Retinal pigment epithelial cell (primary cell): ENCODE data around the gene PSEN1.

Source experiments
- DNase-seq: peaks from one replicate; pipeline ENCODE4 v3.0.0-alpha.2; 2010; ENCODE audit warnings: low read depth
- H3K4me3 ChIP-seq: 2 replicates; pipeline ENCODE4 v1.5.1; 2011; ENCODE audit warnings: mild to moderate bottlenecking, low read length, control low read depth, moderate library complexity
- TF ChIP-seq, protein P1 (sequence below): conservative IDR thresholded peaks from 2 replicates; pipeline ENCODE4 v1.5.1; 2011; ENCODE audit warnings: low read depth, low read length, control low read depth, inconsistent platforms

The PSEN1 gene

DNA sequence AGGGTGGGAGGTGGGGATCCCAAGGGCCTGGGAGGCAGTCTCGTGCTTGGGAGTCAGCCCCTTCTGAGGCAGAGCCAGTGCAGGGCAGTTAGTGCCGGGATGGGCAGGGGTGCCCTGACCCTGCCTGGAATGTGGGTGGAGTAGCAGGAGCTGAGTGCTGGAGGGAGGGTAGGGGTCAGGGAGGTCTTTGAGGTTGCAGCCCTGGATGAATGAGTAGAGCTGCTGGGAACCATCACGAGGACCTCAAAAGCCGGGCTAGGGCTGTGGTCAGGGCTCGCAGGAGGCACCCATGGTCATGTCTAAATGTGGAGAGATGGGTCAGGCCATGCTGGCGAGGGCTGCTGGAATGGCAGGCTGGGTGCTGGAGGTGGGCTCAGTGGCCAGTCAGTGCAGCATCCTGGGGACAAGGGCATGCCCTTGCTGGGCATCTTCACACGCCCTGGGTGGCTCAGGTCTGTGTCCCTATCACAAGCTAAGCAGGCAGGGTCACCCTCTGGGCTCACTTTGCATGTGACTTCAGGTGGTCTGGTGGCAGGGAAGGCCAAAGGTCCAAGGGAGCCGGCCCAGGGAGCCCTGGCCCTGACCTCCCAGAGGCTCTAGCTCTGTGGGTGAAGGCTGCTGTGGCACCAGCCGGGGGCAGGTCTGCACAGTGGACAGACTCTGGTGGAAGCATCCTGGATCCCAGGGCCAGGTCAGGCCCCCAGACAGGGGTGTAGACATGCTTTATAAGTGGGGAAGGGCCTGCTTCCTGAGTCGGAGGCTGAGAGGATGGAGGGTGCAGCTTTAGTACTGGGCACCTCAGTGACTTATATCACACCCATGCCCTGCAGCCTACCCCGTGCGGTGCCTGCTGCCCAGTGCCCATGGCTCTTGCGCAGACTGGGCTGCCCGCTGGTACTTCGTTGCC, 125.5 kb downstream of the PSEN1 start:
- TF ChIP-seq, protein P1, sequence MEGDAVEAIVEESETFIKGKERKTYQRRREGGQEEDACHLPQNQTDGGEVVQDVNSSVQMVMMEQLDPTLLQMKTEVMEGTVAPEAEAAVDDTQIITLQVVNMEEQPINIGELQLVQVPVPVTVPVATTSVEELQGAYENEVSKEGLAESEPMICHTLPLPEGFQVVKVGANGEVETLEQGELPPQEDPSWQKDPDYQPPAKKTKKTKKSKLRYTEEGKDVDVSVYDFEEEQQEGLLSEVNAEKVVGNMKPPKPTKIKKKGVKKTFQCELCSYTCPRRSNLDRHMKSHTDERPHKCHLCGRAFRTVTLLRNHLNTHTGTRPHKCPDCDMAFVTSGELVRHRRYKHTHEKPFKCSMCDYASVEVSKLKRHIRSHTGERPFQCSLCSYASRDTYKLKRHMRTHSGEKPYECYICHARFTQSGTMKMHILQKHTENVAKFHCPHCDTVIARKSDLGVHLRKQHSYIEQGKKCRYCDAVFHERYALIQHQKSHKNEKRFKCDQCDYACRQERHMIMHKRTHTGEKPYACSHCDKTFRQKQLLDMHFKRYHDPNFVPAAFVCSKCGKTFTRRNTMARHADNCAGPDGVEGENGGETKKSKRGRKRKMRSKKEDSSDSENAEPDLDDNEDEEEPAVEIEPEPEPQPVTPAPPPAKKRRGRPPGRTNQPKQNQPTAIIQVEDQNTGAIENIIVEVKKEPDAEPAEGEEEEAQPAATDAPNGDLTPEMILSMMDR, result no peak
- no peak overlapping the region for H3K4me3 ChIP-seq
- DNase-seq, result no peak

DNA sequence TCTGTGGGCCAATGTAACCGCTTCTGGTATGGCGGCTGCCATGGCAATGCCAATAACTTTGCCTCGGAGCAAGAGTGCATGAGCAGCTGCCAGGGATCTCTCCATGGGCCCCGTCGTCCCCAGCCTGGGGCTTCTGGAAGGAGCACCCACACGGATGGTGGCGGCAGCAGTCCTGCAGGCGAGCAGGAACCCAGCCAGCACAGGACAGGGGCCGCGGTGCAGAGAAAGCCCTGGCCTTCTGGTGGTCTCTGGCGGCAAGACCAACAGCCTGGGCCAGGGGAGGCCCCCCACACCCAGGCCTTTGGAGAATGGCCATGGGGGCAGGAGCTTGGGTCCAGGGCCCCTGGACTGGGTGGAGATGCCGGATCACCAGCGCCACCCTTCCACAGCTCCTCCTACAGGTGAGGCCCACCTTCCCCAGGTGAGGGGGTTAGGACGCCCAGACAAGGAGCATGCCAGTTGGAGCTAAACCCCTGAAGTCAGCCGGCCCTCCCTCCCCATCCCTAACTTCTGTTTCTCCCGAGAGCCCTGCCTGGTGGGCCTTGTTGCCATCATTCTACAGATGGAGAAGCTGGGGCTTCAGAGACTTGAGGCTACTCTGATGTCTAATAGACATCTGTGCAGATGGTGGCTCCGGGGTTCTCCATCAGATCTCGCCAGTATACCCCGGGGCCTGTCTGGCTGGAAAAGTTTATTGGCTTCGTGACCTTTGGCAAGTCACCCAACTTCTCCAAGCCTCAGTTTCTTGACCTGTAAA, 126.3 kb downstream of the PSEN1 start:
- TF ChIP-seq, protein P1, result no peak
- no peak overlapping the region for H3K4me3 ChIP-seq
- no peak for DNase-seq

DNA sequence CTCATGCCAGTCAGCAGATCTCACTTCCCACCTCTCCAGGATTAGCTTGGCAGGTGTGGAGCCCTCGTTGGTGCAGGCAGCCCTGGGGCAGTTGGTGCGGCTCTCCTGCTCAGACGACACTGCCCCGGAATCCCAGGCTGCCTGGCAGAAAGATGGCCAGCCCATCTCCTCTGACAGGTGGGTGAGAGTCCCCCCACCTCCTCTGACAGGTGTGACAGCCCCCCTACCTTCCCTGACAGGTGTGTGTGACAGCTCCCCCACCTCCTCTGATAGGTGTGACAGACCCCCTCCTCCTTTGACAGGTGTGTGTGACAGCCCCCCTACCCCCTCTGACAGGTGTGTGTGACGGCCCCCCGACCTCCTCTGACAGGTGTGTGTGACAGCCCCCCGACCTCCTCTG, 127.3 kb downstream of the PSEN1 start:
- H3K4me3 ChIP-seq, result no peak overlapping the region
- DNase-seq, result no peak
- TF ChIP-seq, protein P1, result no peak

DNA sequence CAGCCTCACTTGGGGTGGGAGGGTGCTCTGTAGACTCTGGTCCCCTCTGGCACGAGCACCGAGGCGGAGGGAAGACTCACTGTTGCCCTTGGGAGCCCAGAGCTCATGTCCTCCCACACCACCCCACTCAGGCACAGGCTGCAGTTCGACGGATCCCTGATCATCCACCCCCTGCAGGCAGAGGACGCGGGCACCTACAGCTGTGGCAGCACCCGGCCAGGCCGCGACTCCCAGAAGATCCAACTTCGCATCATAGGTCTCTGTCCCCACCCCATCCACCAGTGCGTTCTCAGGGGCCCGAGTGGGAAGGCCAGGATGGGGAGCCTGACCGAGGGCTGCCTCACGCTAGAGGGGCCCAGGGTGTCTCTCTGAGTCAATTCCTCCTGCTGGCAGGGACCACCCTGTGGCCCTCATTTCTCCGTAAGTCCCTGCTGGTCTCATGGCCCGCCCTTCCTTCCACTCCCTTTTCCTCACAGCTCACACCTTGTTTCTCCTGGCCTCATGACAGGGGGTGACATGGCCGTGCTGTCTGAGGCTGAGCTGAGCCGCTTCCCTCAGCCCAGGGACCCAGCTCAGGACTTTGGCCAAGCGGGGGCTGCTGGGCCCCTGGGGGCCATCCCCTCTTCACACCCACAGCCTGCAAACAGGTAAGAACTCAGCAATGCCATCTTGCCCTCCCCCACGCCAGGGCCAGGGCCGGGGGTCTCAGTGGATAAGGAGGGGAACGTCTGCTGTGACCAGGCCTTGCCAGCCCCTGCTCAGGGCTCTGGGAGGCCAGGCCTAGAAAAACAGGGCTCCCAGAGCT, 128.0 kb downstream of the PSEN1 start:
- no peak overlapping the region for H3K4me3 ChIP-seq
- TF ChIP-seq, protein P1, result no peak
- no peak for DNase-seq

DNA sequence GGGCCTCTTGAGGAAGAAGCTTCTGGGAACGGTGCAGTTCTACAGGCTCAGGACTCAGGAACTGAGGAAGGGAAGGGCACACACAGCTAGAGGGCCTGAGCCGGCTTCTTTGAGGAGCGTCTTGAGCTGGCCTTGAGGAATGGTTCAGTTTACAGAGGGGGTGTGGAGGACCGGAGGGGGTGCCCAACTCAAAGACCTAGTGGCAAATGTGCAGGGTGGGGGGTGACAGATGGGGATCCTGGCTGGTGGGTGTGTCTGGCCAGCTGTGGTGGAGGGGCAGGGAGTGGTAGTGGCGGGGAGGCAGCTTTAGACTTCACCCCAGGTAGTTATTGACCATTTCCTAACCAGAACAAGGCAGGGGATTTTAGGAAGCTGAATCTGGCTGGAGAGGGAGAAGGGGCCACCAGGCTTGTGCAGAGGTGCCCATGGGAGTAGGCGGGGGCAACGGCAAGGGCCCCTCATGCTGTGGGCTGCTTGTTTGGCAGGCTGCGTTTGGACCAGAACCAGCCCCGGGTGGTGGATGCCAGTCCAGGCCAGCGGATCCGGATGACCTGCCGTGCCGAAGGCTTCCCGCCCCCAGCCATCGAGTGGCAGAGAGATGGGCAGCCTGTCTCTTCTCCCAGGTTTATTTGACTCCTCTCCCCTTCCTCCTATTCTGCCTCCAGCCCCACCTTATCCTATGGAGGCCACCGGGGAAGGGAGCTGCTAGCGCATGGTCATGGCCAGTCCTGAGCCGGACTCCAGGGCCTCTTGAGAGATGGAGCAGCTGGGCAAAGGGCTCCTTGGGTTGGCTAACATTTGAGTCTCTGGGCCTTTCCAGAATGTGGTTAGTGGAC, 128.8 kb downstream of the PSEN1 start:
- TF ChIP-seq, protein P1, result no peak
- no peak for DNase-seq
- no peak overlapping the region for H3K4me3 ChIP-seq

DNA sequence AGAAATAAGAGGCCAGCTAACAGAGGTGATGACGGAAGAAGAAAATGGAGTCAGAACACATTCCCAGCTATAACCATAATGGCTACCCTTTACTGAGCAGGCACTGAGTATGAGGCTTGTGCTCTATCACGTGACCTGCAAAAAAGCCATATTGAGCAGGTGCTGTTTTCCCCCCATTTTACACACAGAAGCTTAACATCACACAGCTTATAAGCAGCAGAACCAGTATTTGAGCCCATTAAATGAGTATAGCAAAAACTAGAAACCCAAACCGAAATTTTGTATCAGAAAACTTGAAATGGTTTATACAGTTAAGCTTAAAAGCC, 129.4 kb downstream of the PSEN1 start:
- TF ChIP-seq, protein P1, result no peak
- DNase-seq, result no peak
- no peak overlapping the region for H3K4me3 ChIP-seq
